ENCODE measurements around the gene EIF2B5.
"Not testable (repeated sequence)": the region's sequence is repeated elsewhere in the genome, so short reads cannot be mapped to it uniquely, and the experiment has no call there.

Gene EIF2B5

GRCh38 chr3:184135149-184135910, at the start of gene EIF2B5:
Gene EIF2B5 (plus strand): TSS chr3:184135358. CDS start chr3:184135386, 28 bp downstream.
- peak; percentile 83 for DNase-seq

- DNase-seq = no peak
Observed at GRCh38 chr3:184085389-184085852, 49.7 kb upstream of the EIF2B5 start.

- DNase-seq = no peak
Observed at GRCh38 chr3:184092199-184092598, 43.0 kb upstream of the EIF2B5 start.

- no peak for DNase-seq
Observed at GRCh38 chr3:184096811-184097383, 38.3 kb upstream of the EIF2B5 start, which contains the start of gene HTR3E. Gene HTR3E (plus strand): TSS chr3:184097064. CDS start chr3:184097530, 466 bp downstream.

- DNase-seq = no peak
Observed at GRCh38 chr3:184097556-184097955, 37.6 kb upstream of the EIF2B5 start.

GRCh38 chr3:184099806-184100686, 35.1 kb upstream of the EIF2B5 start:
- DNase-seq = no peak

GRCh38 chr3:184110316-184110725, 24.8 kb upstream of the EIF2B5 start:
- DNase-seq = no peak

GRCh38 chr3:184116017-184116416, 19.1 kb upstream of the EIF2B5 start:
- DNase-seq = no peak

- DNase-seq = no peak
Observed at GRCh38 chr3:184117636-184118035, 17.5 kb upstream of the EIF2B5 start.

GRCh38 chr3:184121031-184121430, 14.1 kb upstream of the EIF2B5 start:
- not testable (repeated sequence) for DNase-seq

GRCh38 chr3:184126006-184126405, 9.2 kb upstream of the EIF2B5 start:
- no peak for DNase-seq

GRCh38 chr3:184129012-184129411, 6.1 kb upstream of the EIF2B5 start:
- DNase-seq = no peak

- no peak for DNase-seq
Observed at GRCh38 chr3:184132945-184133344, 2.2 kb upstream of the EIF2B5 start.

- DNase-seq = peak; percentile 58
Observed at GRCh38 chr3:184133840-184134745, 1.1 kb upstream of the EIF2B5 start.

- no peak for DNase-seq
Observed at GRCh38 chr3:184134746-184135148, 411 bp upstream of the EIF2B5 start.

GRCh38 chr3:184135911-184136260, 728 bp downstream of the EIF2B5 start:
- DNase-seq = no peak

- no peak for DNase-seq
Observed at GRCh38 chr3:184140436-184140835, 5.3 kb downstream of the EIF2B5 start.

GRCh38 chr3:184142199-184142598, 7.0 kb downstream of the EIF2B5 start:
- DNase-seq = no peak

- DNase-seq = no peak
Observed at GRCh38 chr3:184143327-184143726, 8.2 kb downstream of the EIF2B5 start.

- DNase-seq = no peak
Observed at GRCh38 chr3:184144505-184144904, 9.3 kb downstream of the EIF2B5 start.

GRCh38 chr3:184145111-184145524, 10.0 kb downstream of the EIF2B5 start:
- DNase-seq = peak; percentile 14

GRCh38 chr3:184145751-184146270, 10.7 kb downstream of the EIF2B5 start:
- DNase-seq = no peak

Data from stimulated activated CD4-positive, alpha-beta T cell treated with anti-CD3 and anti-CD28 coated beads, Interleukin-12 subunit alpha, Interleukin-12 subunit beta, amount 100 ng/mL, for 4 hours (primary cell).